H1 (cell line): ENCODE results near the gene GEMIN7.

Experiments used
- BRCA1 ChIP-seq: IDR thresholded peaks from 2 replicates; pipeline ENCODE4 v1.6.1; 2012; ENCODE audit warnings: low read depth, low read length, improper control_type of control experiment
- CREB1 ChIP-seq: IDR thresholded peaks from 2 replicates; pipeline ENCODE4 v1.6.1; 2012; ENCODE audit warnings: inconsistent platforms
- CTCF ChIP-seq, 3 experiments: IDR thresholded peaks; 1 replicate in 2 of 3; 2 replicates in 1 of 3; pipeline versions ENCODE4 v1.5.1 to v1.6.1; 2011; ENCODE audit warnings: low read length in 3 of 3, mild to moderate bottlenecking in 3 of 3, inconsistent platforms in 2 of 3, low read depth in 1 of 3, moderate library complexity in 1 of 3; ENCODE audit not compliant: insufficient read depth in 1 of 3; ENCODE audit errors: control extremely low read depth in 1 of 3
- EP300 ChIP-seq, 2 experiments: IDR thresholded peaks; 1 replicate in 1 of 2; 2 replicates in 1 of 2; pipeline ENCODE4 v1.6.1; 2011 to 2012; ENCODE audit warnings: low read depth in 2 of 2, low read length in 2 of 2, mild to moderate bottlenecking in 2 of 2, borderline replicate concordance in 1 of 2, inconsistent platforms in 1 of 2, moderate library complexity in 1 of 2
- EZH2 ChIP-seq: fragments of 200-600 bp; sonication (generic); IDR thresholded peaks from 2 replicates; pipeline ENCODE4 v1.7.1; 2012; ENCODE audit warnings: low read depth, mild to moderate bottlenecking, moderate library complexity, low read length, inconsistent platforms; ENCODE audit not compliant: severe bottlenecking
- JUN ChIP-seq: IDR thresholded peaks from 2 replicates; pipeline ENCODE4 v1.6.1; 2011; ENCODE audit warnings: low read depth, mild to moderate bottlenecking, improper control_type of control experiment, low read length
- JUND ChIP-seq: IDR thresholded peaks from 2 replicates; pipeline ENCODE4 v1.6.1; 2011; ENCODE audit warnings: mild to moderate bottlenecking, improper control_type of control experiment, low read length
- NRF1 ChIP-seq: IDR thresholded peaks from 2 replicates; pipeline ENCODE4 v1.6.1; 2011; ENCODE audit warnings: mild to moderate bottlenecking, low read depth, low read length, improper control_type of control experiment
- RBBP5 ChIP-seq: IDR thresholded peaks from 2 replicates; pipeline ENCODE4 v1.7.1; 2012; ENCODE audit warnings: low read depth, mild to moderate bottlenecking, inconsistent platforms, low read length, moderate library complexity, borderline replicate concordance
- RFX5 ChIP-seq: IDR thresholded peaks from 2 replicates; pipeline ENCODE4 v1.6.1; 2011; ENCODE audit warnings: low read depth, low read length, improper control_type of control experiment, borderline replicate concordance
- SRF ChIP-seq: IDR thresholded peaks from 2 replicates; pipeline ENCODE4 v1.6.1; 2011; ENCODE audit warnings: mild to moderate bottlenecking, low read depth, low read length, moderate library complexity
- YY1 ChIP-seq: IDR thresholded peaks from 2 replicates; pipeline ENCODE4 v1.6.1; 2011; ENCODE audit warnings: low read depth, mild to moderate bottlenecking, low read length
- ZNF274 ChIP-seq: IDR thresholded peaks from 2 replicates; pipeline ENCODE4 v1.7.0; 2012; ENCODE audit warnings: low read length, borderline replicate concordance; ENCODE audit errors: extremely low read depth

- TF ChIP-seq CTCF (IDR thresholded peaks at IDR 0.05; ENCODE audit: control extremely low read depth in 1 of 3, insufficient read depth in 1 of 3, low read depth in 1 of 3, low read length in 3 of 3) = no peak
- no peak for TF ChIP-seq EZH2
- no peak for TF ChIP-seq EP300 (IDR thresholded peaks at IDR 0.05; ENCODE audit: borderline replicate concordance in 1 of 2, low read depth in 2 of 2, low read length in 2 of 2)
- TF ChIP-seq RFX5 = no peak
- TF ChIP-seq RBBP5 = no peak
- no peak for TF ChIP-seq NRF1
- TF ChIP-seq JUN = no peak
- TF ChIP-seq CREB1 = no peak
- no peak for TF ChIP-seq SRF
- TF ChIP-seq JUND = no peak
- no peak for TF ChIP-seq BRCA1
- TF ChIP-seq ZNF274 = no peak
- no peak for TF ChIP-seq YY1
Observed at GRCh38 chr19:45128806-45129205, 49.7 kb downstream of the GEMIN7 start.
